ENCODE results near the gene TRABD. TPM values are rescaled to one million over a fixed set of nuclear protein-coding genes. Genes with fewer than 3 reads are reported as not detected.

The TRABD gene
- polyA plus RNA-seq, 1 donor from 2014 or later: 31.8 TPM

DNA sequence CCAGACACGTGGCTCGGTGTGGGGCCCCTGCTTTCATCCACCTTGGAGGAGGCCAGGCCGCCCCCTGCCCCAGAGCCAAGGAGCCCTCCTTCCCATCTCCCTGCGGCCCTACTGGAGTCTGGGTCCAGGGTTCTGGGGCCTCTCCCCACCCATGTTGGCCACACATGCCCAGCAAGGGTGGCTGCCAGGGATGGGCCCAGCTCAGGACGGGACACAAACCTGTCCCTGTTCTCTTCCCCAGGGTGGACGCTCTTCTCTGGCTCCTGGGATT is 10.6 kb upstream of the TRABD start:
- H2AFZ ChIP-seq (ENCODE audit: low read depth, low read length): no peak overlapping the region
- H3K27me3 ChIP-seq (ENCODE audit: insufficient read depth, low read depth, low read length): no peaks in the 10 kb centered on the region
- H3K27ac ChIP-seq (ENCODE audit: low read length): no peak overlapping the region
- no peak overlapping the region for H3K4me2 ChIP-seq (ENCODE audit: low read length)
- TF ChIP-seq POLR2AphosphoS5 (IDR thresholded peaks at IDR 0.05): no peak
- TF ChIP-seq MXI1 (conservative IDR thresholded peaks at IDR 0.05; ENCODE audit: poor library complexity, severe bottlenecking): no peak
- TF ChIP-seq EP300 (conservative IDR thresholded peaks at IDR 0.05; ENCODE audit: poor library complexity, severe bottlenecking): no peak
- TF ChIP-seq EZH2 (IDR thresholded peaks at IDR 0.05; ENCODE audit: borderline replicate concordance, insufficient read depth, low read length, poor library complexity, severe bottlenecking): no peak
- no peak for TF ChIP-seq CTCF (IDR thresholded peaks at IDR 0.05; ENCODE audit: poor library complexity, severe bottlenecking)
- no peaks in the 10 kb centered on the region for H3F3A ChIP-seq (ENCODE audit: insufficient read depth, low read length, poor library complexity, severe bottlenecking)
- H3K9me2 ChIP-seq (ENCODE audit: insufficient read depth, low read length): no peaks in the 10 kb centered on the region
- no peaks in the 10 kb centered on the region for H3K9me3 ChIP-seq (ENCODE audit: low read length)
- H3K4me3 ChIP-seq (ENCODE audit: low read length): no peak overlapping the region
- no peak overlapping the region for H3K9ac ChIP-seq (ENCODE audit: low read length)
- H4K20me1 ChIP-seq (ENCODE audit: insufficient read depth): no peaks in the 10 kb centered on the region
- H3K79me2 ChIP-seq (replicated peaks; ENCODE audit: insufficient read depth, low read length): no peaks in the 10 kb centered on the region
- H3K36me3 ChIP-seq (ENCODE audit: insufficient read depth, low read length): no peaks in the 10 kb centered on the region

GRCh38 chr22:50175921-50176849 is 9.5 kb upstream of the TRABD start:
- Histone ChIP-seq H3K4me3 (ENCODE audit: low read length) (no peak overlapping the region), H3K79me2 (replicated peaks; ENCODE audit: insufficient read depth, low read length) (no peaks in the 10 kb centered on the region), H4K20me1 (ENCODE audit: insufficient read depth) (no peaks in the 10 kb centered on the region), H3K27me3 (ENCODE audit: insufficient read depth, low read depth, low read length) (no peaks in the 10 kb centered on the region), H3K9me3 (ENCODE audit: low read length) (no peaks in the 10 kb centered on the region), H3K4me2 (ENCODE audit: low read length) (no peak overlapping the region), H3F3A (ENCODE audit: insufficient read depth, low read length, poor library complexity, severe bottlenecking) (no peaks in the 10 kb centered on the region), H3K27ac (ENCODE audit: low read length) (no peak overlapping the region), H3K9ac (ENCODE audit: low read length) (no peak overlapping the region), H3K36me3 (ENCODE audit: insufficient read depth, low read length) (no peaks in the 10 kb centered on the region), H3K9me2 (ENCODE audit: insufficient read depth, low read length) (no peaks in the 10 kb centered on the region), H2AFZ (ENCODE audit: low read depth, low read length) (no peak overlapping the region)
- TF ChIP-seq TAF1 (IDR thresholded peaks at IDR 0.05; ENCODE audit: low read depth) (no peak), SMC3 (conservative IDR thresholded peaks at IDR 0.05; ENCODE audit: poor library complexity) (no peak), CTCF (IDR thresholded peaks at IDR 0.05; ENCODE audit: poor library complexity, severe bottlenecking) (no peak), EZH2 (IDR thresholded peaks at IDR 0.05; ENCODE audit: borderline replicate concordance, insufficient read depth, low read length, poor library complexity, severe bottlenecking) (no peak), EP300 (conservative IDR thresholded peaks at IDR 0.05; ENCODE audit: poor library complexity, severe bottlenecking) (no peak), MXI1 (conservative IDR thresholded peaks at IDR 0.05; ENCODE audit: poor library complexity, severe bottlenecking) (no peak), RAD21 (conservative IDR thresholded peaks at IDR 0.05) (no peak), POLR2AphosphoS5 (IDR thresholded peaks at IDR 0.05) (no peak)
- TF ChIP-seq, protein P1, sequence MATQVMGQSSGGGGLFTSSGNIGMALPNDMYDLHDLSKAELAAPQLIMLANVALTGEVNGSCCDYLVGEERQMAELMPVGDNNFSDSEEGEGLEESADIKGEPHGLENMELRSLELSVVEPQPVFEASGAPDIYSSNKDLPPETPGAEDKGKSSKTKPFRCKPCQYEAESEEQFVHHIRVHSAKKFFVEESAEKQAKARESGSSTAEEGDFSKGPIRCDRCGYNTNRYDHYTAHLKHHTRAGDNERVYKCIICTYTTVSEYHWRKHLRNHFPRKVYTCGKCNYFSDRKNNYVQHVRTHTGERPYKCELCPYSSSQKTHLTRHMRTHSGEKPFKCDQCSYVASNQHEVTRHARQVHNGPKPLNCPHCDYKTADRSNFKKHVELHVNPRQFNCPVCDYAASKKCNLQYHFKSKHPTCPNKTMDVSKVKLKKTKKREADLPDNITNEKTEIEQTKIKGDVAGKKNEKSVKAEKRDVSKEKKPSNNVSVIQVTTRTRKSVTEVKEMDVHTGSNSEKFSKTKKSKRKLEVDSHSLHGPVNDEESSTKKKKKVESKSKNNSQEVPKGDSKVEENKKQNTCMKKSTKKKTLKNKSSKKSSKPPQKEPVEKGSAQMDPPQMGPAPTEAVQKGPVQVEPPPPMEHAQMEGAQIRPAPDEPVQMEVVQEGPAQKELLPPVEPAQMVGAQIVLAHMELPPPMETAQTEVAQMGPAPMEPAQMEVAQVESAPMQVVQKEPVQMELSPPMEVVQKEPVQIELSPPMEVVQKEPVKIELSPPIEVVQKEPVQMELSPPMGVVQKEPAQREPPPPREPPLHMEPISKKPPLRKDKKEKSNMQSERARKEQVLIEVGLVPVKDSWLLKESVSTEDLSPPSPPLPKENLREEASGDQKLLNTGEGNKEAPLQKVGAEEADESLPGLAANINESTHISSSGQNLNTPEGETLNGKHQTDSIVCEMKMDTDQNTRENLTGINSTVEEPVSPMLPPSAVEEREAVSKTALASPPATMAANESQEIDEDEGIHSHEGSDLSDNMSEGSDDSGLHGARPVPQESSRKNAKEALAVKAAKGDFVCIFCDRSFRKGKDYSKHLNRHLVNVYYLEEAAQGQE (IDR thresholded peaks at IDR 0.05; ENCODE audit: borderline replicate concordance): no peak

Data from neural cell (in vitro differentiated cells).